PC-3 (cell line): ENCODE measurements around the gene TLR3. TPM values are rescaled to one million over a fixed set of nuclear protein-coding genes. Genes with fewer than 3 reads are reported as not detected.

ENCODE experiments used
- ATAC-seq: fragments of 200-7000 bp; cut with Tn5 transposase; 2 replicates; pipeline ENCODE4 v1.9.1; 2020; ENCODE audit warnings: mild to moderate bottlenecking, moderate library complexity
- BruUV-seq: library from RNA; stranded (reverse); fragments of 400-500 nt; replicated peaks from 2 replicates; lab custom pipeline; 2021; lab: Mats Ljungman, UMichigan
- CTCF ChIA-PET: fragments of 300-600 bp; sonication (Branson Sonifier 250); formaldehyde crosslinking; loops from one replicate; lab custom pipeline; 2022; ENCODE audit warnings: antibody characterized with exemption; lab: Charles Lee
- POLR2A ChIA-PET: fragments of 300-600 bp; sonication (Branson Sonifier 250); formaldehyde crosslinking; loops from one replicate; lab custom pipeline; 2022; ENCODE audit warnings: antibody characterized with exemption; ENCODE audit not compliant: unreplicated experiment; lab: Charles Lee
- DNase-seq: peaks from one replicate; pipeline ENCODE4 v3.0.0-alpha.2; 2015
- H2AFZ ChIP-seq: fragments of 300-600 bp; sonication (generic); 2 replicates; pipeline ENCODE4 v1.6.0; 2016; ENCODE audit warnings: antibody characterized with exemption, low read length
- H3F3A ChIP-seq: fragments of 300-600 bp; sonication (generic); one replicate; pipeline ENCODE4 v1.6.0; 2017; ENCODE audit warnings: antibody characterized with exemption, low read length, control low read depth, mild to moderate bottlenecking; ENCODE audit not compliant: unreplicated experiment
- H3K27ac ChIP-seq: fragments of 300-600 bp; sonication (generic); 2 replicates; pipeline ENCODE4 v1.5.1; 2016; ENCODE audit warnings: mild to moderate bottlenecking, low read length
- H3K27me3 ChIP-seq: fragments of 300-600 bp; sonication (generic); 2 replicates; pipeline ENCODE4 v1.6.1; 2016; ENCODE audit warnings: low read length, mixed read lengths
- H3K36me3 ChIP-seq: fragments of 300-600 bp; sonication (generic); 2 replicates; pipeline ENCODE4 v1.6.1; 2016; ENCODE audit warnings: low read depth, mixed run types, low read length, mixed read lengths
- H3K4me1 ChIP-seq: fragments of 300-600 bp; sonication (generic); 2 replicates; pipeline ENCODE4 v1.5.1; 2016; ENCODE audit warnings: low read length; ENCODE audit not compliant: insufficient read depth
- H3K4me2 ChIP-seq: fragments of 300-600 bp; sonication (generic); 2 replicates; pipeline ENCODE4 v1.6.0; 2016; ENCODE audit warnings: low read length
- H3K4me3 ChIP-seq: fragments of 300-600 bp; sonication (generic); 2 replicates; pipeline ENCODE4 v1.5.1; 2016; ENCODE audit warnings: mild to moderate bottlenecking, low read length, mixed read lengths
- H3K79me2 ChIP-seq: fragments of 300-600 bp; sonication (generic); 2 replicates; pipeline ENCODE4 v1.6.1; 2017; ENCODE audit warnings: low read length, mixed read lengths
- H3K9ac ChIP-seq: fragments of 300-600 bp; sonication (generic); 2 replicates; pipeline ENCODE4 v1.6.0; 2016; ENCODE audit warnings: mild to moderate bottlenecking, low read length
- H3K9me2 ChIP-seq: fragments of 300-600 bp; sonication (generic); replicated peaks from 2 replicates; pipeline ENCODE4 v1.6.1; 2016; ENCODE audit warnings: mixed run types, low read length, mixed read lengths
- H3K9me3 ChIP-seq: fragments of 300-600 bp; sonication (generic); 2 replicates; pipeline ENCODE4 v1.6.1; 2016; ENCODE audit warnings: low read length, mixed read lengths
- H4K20me1 ChIP-seq: fragments of 300-600 bp; sonication (generic); 2 replicates; pipeline ENCODE4 v1.6.1; 2016; ENCODE audit warnings: low read length, mixed read lengths
- CTCF ChIP-seq: fragments of 300-600 bp; sonication (generic); conservative IDR thresholded peaks from 2 replicates; pipeline ENCODE4 v1.5.1; 2017; ENCODE audit warnings: antibody characterized with exemption, low read depth, mild to moderate bottlenecking, low read length
- EZH2 ChIP-seq: fragments of 300-600 bp; sonication (generic); IDR thresholded peaks from one replicate; pipeline ENCODE4 v1.6.1; 2017; ENCODE audit warnings: antibody characterized with exemption, mild to moderate bottlenecking, low read length; ENCODE audit not compliant: unreplicated experiment
- EZH2phosphoT487 ChIP-seq: fragments of 300-600 bp; sonication (generic); IDR thresholded peaks from 2 replicates; pipeline ENCODE4 v1.6.1; 2018; ENCODE audit warnings: mild to moderate bottlenecking, antibody characterized with exemption, low read length, borderline replicate concordance
- intact Hi-C: fragments of 100-400 bp; cut with micrococcal nuclease; formaldehyde crosslinking; loops from 2 replicates; pipeline ENCODE4 v1.9.0; 2023
- total RNA-seq: library from RNA; depleted of rRNA; stranded (reverse); fragments of >200 nt; gene quantifications from 2 replicates; pipeline ENCODE4 v1.2.3, GENCODE V29; 2014

Gene TLR3
- total RNA-seq, 1 experiment from 2014 or later = 0.33 TPM

DNA sequence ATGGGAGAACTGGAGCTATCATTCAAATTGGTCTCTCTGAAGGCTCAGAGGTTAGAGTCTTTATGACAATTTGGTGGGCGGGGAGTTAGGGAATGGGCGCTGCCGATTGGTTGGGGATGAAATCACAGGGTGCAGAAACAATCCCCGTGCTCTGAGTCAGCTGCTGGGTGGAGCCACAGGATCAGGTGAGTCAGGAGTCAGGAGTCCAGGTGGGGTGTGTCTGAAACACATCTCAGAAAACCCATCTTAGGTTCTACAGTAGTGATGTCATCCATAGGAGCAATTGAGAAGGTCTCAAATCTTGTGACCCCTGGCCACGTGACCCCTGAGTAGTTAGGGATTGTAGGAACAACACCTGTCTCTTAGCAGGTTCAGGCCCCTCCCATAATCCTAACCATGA, 41.6 kb upstream of the TLR3 start:
- no peaks in the 10 kb centered on the region for H3K36me3 ChIP-seq
- no peaks in the 10 kb centered on the region for H3K4me1 ChIP-seq
- H2AFZ ChIP-seq = no peak overlapping the region
- CTCF ChIA-PET = no interaction called here
- no peaks in the 10 kb centered on the region for H3K79me2 ChIP-seq
- H4K20me1 ChIP-seq = no peaks in the 10 kb centered on the region
- H3K4me2 ChIP-seq = no peak overlapping the region
- H3F3A ChIP-seq = no peaks in the 10 kb centered on the region
- no peaks in the 10 kb centered on the region for H3K27me3 ChIP-seq
- H3K27ac ChIP-seq = no peak overlapping the region
- POLR2A ChIA-PET = no interaction called here
- TF ChIP-seq CTCF = no peak
- no peak for TF ChIP-seq EZH2phosphoT487
- TF ChIP-seq EZH2 = no peak
- no peaks in the 10 kb centered on the region for H3K9me2 ChIP-seq
- H3K9ac ChIP-seq = no peak overlapping the region
- intact Hi-C loops = no loop called here
- no peak overlapping the region for H3K4me3 ChIP-seq
- H3K9me3 ChIP-seq = no peaks in the 10 kb centered on the region
- DNase-seq (no peak), ATAC-seq (no peak)
- no TSS peak for BruUV-seq

- intact Hi-C loops = no loop called here
These were observed 39.2 kb upstream of the TLR3 start for GRCh38 chr4:186029571-186030398.

More at GRCh38 chr4:186029571-186030398, 39.2 kb upstream of the TLR3 start:
- no peaks in the 10 kb centered on the region for H4K20me1 ChIP-seq
- no TSS peak for BruUV-seq
- no peak overlapping the region for H2AFZ ChIP-seq
- 0 out of 2 replicates have a peak, but pooled peaks cover 2% of the 10 kb centered on the region for H3K9me3 ChIP-seq
- H3K9ac ChIP-seq = no peak overlapping the region
- ATAC-seq (no peak), DNase-seq (no peak)
- H3K79me2 ChIP-seq = no peaks in the 10 kb centered on the region
- no peaks in the 10 kb centered on the region for H3K36me3 ChIP-seq
- no peak overlapping the region for H3K4me3 ChIP-seq
- no peaks in the 10 kb centered on the region for H3K4me1 ChIP-seq
- TF ChIP-seq EZH2 (no peak), EZH2phosphoT487 (no peak), CTCF (no peak)
- no peaks in the 10 kb centered on the region for H3K27me3 ChIP-seq
- no peaks in the 10 kb centered on the region for H3K9me2 ChIP-seq
- CTCF ChIA-PET = no interaction called here
- H3K4me2 ChIP-seq = no peak overlapping the region
- POLR2A ChIA-PET = no interaction called here
- no peaks in the 10 kb centered on the region for H3F3A ChIP-seq
- no peak overlapping the region for H3K27ac ChIP-seq
